Uterus (tissue), 2 donors: ENCODE results near the gene MBD3L5.

ENCODE experiments used
- POLR2A ChIP-seq, 2 donors: fragments of 450-650 bp; IDR thresholded peaks; one replicate each; pipeline ENCODE4 v1.6.1; 2016; ENCODE audit warnings: antibody characterized with exemption in 2 of 2, mild to moderate bottlenecking in 1 of 2, moderate library complexity in 1 of 2
- TF ChIP-seq, protein P1 (sequence below), 4 experiments: fragments of 200-600 bp in 2 of 4; fragments of 450-650 bp in 2 of 4; sonication (generic) in 2 of 4; IDR thresholded peaks; one replicate each; pipeline ENCODE4 v1.5.1; 2016 to 2019; ENCODE audit warnings: antibody characterized with exemption in 4 of 4, mild to moderate bottlenecking in 2 of 4, moderate library complexity in 1 of 4

DNA sequence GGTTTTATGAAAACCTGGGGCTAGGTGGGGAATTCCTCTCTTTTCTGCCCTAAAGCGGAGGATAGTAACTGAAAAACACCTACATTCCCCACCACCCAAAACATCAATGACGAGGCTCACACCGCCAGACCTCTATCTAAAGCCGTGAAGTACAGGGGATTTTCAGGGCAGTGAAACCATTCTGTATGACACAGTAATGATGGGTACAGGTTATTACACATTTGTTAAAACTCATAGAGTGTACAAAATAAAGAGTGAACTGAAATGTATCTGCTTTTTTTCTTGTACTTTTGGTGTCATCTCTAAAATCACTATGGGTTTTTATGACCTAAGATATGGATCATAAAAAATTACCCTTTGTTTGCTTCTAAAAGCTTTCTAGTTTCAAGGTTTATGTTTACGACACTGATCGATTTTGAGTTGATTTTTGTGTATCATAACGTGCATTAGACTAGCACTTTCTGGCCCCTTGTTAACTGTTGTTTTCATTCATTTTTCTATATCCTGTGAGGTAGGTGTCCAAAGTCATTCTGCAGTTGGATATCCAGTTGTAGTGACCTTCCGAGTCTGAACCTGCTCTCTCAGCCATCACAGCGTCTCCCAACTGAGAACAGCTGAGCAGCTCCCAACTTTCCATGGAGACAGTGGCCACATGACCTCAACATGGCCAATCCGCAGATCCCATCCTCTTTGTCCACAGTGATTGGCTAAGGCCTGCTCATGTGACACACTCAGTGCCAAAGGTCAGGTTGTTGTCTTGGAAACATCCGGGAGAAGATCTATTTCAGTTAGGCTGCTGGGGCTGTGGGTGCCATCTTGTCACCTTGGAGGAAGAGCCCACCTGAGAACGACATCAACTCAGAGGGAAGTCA lies 19.4 kb upstream of the MBD3L5 start:
- TF ChIP-seq, protein P1, sequence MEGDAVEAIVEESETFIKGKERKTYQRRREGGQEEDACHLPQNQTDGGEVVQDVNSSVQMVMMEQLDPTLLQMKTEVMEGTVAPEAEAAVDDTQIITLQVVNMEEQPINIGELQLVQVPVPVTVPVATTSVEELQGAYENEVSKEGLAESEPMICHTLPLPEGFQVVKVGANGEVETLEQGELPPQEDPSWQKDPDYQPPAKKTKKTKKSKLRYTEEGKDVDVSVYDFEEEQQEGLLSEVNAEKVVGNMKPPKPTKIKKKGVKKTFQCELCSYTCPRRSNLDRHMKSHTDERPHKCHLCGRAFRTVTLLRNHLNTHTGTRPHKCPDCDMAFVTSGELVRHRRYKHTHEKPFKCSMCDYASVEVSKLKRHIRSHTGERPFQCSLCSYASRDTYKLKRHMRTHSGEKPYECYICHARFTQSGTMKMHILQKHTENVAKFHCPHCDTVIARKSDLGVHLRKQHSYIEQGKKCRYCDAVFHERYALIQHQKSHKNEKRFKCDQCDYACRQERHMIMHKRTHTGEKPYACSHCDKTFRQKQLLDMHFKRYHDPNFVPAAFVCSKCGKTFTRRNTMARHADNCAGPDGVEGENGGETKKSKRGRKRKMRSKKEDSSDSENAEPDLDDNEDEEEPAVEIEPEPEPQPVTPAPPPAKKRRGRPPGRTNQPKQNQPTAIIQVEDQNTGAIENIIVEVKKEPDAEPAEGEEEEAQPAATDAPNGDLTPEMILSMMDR (IDR thresholded peaks at IDR 0.05), result no peak
- no peak for TF ChIP-seq POLR2A (IDR thresholded peaks at IDR 0.05)
